Central memory CD8-positive, alpha-beta T cell (primary cell): ENCODE measurements around the gene SUPT20H.
A peak's percentile ranks its signal among the peaks of the same experiment; 100 is the strongest.

ENCODE experiments used
- ATAC-seq: fragments of 150-1000 bp; cut with Tn5 transposase; replicated peaks from 2 replicates; pipeline ENCODE4 v1.10.0; 2022; ENCODE audit warnings: mild to moderate bottlenecking, moderate FRiP score, moderate number of reproducible peaks; ENCODE audit not compliant: poor library complexity, severe bottlenecking; ENCODE audit errors: extremely low read depth
- DNase-seq, 2 donors: peaks; one replicate each; pipeline ENCODE4 v3.0.0; 2021; ENCODE audit warnings: low spot score in 2 of 2
- H3K27ac Mint-ChIP-seq: one replicate; pipeline ENCODE4 v1.8.0; 2022; ENCODE audit warnings: low read depth, mild to moderate bottlenecking, moderate library complexity, mixed read lengths
- H3K27me3 Mint-ChIP-seq: one replicate; pipeline ENCODE4 v1.8.0; 2022; ENCODE audit warnings: mixed read lengths
- H3K36me3 Mint-ChIP-seq: one replicate; pipeline ENCODE4 v1.8.0; 2022; ENCODE audit warnings: mild to moderate bottlenecking, moderate library complexity, mixed read lengths; ENCODE audit not compliant: insufficient read depth
- H3K4me1 Mint-ChIP-seq: one replicate; pipeline ENCODE4 v1.8.0; 2022; ENCODE audit warnings: mixed read lengths
- H3K4me3 Mint-ChIP-seq: one replicate; pipeline ENCODE4 v1.8.0; 2022; ENCODE audit warnings: mild to moderate bottlenecking, moderate library complexity, mixed read lengths
- H3K9me3 Mint-ChIP-seq: one replicate; pipeline ENCODE4 v1.8.0; 2022; ENCODE audit warnings: mixed read lengths

Gene SUPT20H

DNA sequence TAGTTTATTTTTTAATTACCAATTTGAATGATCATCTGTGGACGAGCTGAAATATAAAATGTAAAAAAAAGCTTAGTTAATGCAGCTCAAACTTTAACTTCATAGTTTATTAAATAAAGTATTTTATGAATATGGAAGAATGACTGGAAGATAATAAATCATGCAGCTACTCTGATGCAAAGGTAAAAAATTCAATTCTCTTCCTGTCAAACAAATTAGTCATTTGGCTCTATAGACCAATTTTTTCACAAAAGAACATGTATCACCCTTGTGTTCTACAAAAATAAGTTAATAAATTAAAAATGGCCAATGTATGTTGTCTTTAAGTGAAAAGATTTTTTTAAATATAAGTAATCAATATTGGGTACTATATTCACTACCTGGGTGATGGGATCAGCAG lies 32.7 kb downstream of the SUPT20H start:
- H3K4me1 Mint-ChIP-seq = peaks cover 10% of the 10 kb centered on the region
- no peak for DNase-seq
- H3K36me3 Mint-ChIP-seq = peaks cover 58% of the 10 kb centered on the region
- H3K4me3 Mint-ChIP-seq = no peak overlapping the region
- no peak for ATAC-seq
- no peaks in the 10 kb centered on the region for H3K27me3 Mint-ChIP-seq
- no peak overlapping the region for H3K27ac Mint-ChIP-seq
- H3K9me3 Mint-ChIP-seq = no peaks in the 10 kb centered on the region

DNA sequence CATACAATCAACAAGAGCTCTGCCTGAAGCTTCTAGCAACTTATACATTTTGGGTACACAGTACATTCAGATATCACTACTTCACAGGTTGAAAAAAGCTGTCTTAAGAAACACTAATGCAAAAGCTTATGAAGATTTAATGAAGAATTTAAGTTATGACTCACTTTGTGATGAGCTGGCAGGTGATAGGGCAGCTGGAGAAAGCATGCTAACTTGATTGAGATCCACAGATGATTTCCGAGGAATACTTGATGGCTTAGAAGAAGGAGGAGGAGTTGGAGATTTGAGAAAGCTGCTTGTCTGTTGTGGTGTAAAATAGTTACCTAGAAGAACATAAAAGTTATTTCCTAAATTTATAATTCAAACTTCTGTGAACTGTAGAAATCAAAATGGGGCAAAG lies 35.6 kb downstream of the SUPT20H start:
- Mint-ChIP-seq H3K9me3 (no peaks in the 10 kb centered on the region), H3K4me3 (no peak overlapping the region), H3K4me1 (peaks cover 10% of the 10 kb centered on the region), H3K27ac (no peak overlapping the region), H3K36me3 (peaks cover 49% of the 10 kb centered on the region), H3K27me3 (no peaks in the 10 kb centered on the region)
- no peak for ATAC-seq
- no peak for DNase-seq

DNA sequence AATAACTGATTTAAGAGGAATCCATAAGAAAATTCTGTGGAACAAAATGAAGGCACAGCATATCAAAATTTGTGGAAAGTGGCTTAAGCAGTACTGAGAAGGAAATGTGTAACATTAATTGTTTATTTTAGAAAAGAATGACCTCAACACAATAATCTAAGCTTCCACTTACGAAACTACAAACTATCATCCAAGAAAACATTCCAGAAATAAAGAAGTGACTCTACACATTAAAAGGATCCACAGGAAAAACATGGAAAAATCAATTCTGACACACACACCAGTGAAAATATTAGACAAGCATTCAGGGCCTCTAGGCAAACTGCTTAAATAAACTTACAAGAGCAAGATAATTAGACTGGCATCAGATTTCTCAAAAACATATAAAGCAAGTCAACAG lies 44.9 kb downstream of the SUPT20H start:
- Mint-ChIP-seq H3K9me3 (no peaks in the 10 kb centered on the region), H3K4me1 (peaks cover 13% of the 10 kb centered on the region), H3K4me3 (no peak overlapping the region), H3K36me3 (peaks cover 55% of the 10 kb centered on the region), H3K27ac (peak overlapping the region; percentile 39), H3K27me3 (no peaks in the 10 kb centered on the region)
- no peak for ATAC-seq
- no peak for DNase-seq

DNA sequence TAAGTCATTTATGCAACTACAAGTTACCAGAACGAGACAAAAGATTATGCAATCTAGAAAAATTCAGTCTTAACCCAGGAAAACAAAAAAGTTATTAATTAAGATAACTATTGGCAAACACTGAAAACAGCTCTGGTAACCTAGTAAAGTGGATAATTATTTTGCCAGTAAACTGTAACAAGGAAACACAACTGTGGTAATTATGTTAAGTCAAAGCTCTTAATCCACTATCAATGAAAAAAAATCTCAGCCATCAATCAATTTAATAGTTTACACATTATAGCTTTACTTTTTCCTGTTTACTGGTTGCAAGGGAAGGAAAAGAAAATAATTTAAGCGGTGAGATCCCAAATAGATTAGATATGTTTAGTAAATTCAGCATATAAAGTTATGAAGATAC lies 47.7 kb downstream of the SUPT20H start:
- H3K9me3 Mint-ChIP-seq = no peaks in the 10 kb centered on the region
- H3K36me3 Mint-ChIP-seq = peaks cover 64% of the 10 kb centered on the region
- H3K27ac Mint-ChIP-seq = no peak overlapping the region
- H3K4me1 Mint-ChIP-seq = peaks cover 17% of the 10 kb centered on the region
- DNase-seq = no peak
- H3K27me3 Mint-ChIP-seq = no peaks in the 10 kb centered on the region
- H3K4me3 Mint-ChIP-seq = no peak overlapping the region
- no peak for ATAC-seq

DNA sequence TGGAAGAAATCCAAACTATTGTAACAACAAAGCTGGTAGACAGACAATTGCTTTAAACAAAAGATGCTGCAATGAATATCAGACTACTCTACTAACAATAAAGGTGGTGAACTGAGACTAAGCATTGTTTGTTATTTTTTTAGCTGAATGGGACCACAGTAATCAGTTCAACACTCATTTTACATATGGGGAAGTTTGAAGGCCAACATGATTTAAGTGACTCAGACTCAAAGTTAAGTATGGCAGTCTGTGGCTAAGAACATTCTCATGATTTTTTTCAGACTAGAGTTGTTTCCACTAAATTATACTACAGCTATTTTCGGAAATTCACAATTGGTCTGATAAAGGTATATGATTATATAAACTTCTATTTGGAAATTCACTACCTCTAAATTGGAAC lies 48.5 kb downstream of the SUPT20H start:
- ATAC-seq (no peak), DNase-seq (no peak)
- H3K9me3 Mint-ChIP-seq = no peaks in the 10 kb centered on the region
- H3K27me3 Mint-ChIP-seq = no peaks in the 10 kb centered on the region
- H3K4me3 Mint-ChIP-seq = no peak overlapping the region
- peaks cover 61% of the 10 kb centered on the region for H3K36me3 Mint-ChIP-seq
- H3K4me1 Mint-ChIP-seq = peaks cover 17% of the 10 kb centered on the region
- H3K27ac Mint-ChIP-seq = no peak overlapping the region

DNA sequence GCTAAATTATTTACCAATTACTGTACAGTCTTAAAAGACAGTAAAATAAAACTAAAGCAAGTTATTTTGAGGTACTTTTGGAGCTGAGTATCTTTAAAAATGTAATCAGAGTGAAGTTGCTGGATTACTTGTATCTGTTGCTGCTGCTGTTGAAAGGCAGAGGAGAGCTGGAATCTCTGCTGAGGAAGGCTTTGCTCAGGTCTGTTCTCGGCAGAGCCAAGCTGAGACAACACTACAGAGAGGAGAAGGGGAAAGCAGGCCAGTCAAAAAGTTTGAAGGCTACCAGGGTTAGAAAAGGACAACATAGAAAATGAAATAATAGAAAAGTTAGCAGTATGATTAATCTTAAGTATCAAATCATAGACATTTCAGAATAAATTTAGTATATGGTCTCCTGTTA lies 49.1 kb downstream of the SUPT20H start:
- H3K27ac Mint-ChIP-seq = no peak overlapping the region
- peaks cover 61% of the 10 kb centered on the region for H3K36me3 Mint-ChIP-seq

DNA sequence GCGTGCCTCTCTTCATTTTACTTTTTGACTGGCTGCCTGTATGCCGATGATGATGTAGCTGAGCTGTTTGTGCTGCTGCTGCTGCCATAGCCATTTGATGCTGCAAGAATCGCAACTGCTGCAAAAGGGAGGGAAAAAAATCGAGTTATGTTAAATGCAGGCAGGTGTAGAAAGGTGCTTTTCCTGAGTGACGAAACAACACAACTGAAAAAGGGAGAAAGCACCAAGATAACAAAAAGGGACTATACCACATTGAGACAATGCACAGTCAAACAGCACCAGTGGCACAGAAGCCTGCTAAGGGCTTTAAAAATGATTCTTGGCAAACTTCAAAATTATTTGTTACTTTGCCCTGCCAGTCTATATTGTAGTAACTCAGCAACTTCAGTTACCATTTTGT lies 49.8 kb downstream of the SUPT20H start:
- ATAC-seq = no peak
- Mint-ChIP-seq H3K4me3 (no peak overlapping the region), H3K27me3 (no peaks in the 10 kb centered on the region), H3K27ac (no peak overlapping the region), H3K4me1 (peaks cover 14% of the 10 kb centered on the region), H3K36me3 (peaks cover 57% of the 10 kb centered on the region), H3K9me3 (no peaks in the 10 kb centered on the region)
- no peak for DNase-seq

More for the DNA sequence above, 49.1 kb downstream of the SUPT20H start:
- H3K4me3 Mint-ChIP-seq = no peak overlapping the region
- H3K4me1 Mint-ChIP-seq = peaks cover 17% of the 10 kb centered on the region
- H3K27me3 Mint-ChIP-seq = no peaks in the 10 kb centered on the region
- no peaks in the 10 kb centered on the region for H3K9me3 Mint-ChIP-seq
- DNase-seq (no peak), ATAC-seq (no peak)

DNA sequence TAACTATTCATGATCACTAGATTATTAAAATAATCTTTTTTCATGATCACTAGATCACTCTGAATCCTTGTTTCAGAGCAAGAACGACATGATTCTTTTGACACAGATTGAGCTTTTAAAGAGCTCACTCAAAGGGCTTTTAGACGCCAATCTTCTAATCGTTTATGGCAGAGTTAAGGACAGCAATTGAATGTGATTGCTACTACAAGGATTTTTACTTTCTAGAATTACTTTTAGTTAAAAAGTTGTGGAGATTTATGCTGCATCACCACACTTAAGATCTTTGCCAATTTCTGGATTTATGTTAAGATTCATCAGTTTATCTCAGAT lies 57.6 kb downstream of the SUPT20H start:
- Mint-ChIP-seq H3K36me3 (peaks cover 56% of the 10 kb centered on the region), H3K27me3 (no peaks in the 10 kb centered on the region), H3K4me1 (peaks cover 44% of the 10 kb centered on the region), H3K9me3 (no peaks in the 10 kb centered on the region), H3K4me3 (peak overlapping the region; percentile 99), H3K27ac (peak overlapping the region; percentile 100)
- DNase-seq (no peak), ATAC-seq (no peak)

DNA sequence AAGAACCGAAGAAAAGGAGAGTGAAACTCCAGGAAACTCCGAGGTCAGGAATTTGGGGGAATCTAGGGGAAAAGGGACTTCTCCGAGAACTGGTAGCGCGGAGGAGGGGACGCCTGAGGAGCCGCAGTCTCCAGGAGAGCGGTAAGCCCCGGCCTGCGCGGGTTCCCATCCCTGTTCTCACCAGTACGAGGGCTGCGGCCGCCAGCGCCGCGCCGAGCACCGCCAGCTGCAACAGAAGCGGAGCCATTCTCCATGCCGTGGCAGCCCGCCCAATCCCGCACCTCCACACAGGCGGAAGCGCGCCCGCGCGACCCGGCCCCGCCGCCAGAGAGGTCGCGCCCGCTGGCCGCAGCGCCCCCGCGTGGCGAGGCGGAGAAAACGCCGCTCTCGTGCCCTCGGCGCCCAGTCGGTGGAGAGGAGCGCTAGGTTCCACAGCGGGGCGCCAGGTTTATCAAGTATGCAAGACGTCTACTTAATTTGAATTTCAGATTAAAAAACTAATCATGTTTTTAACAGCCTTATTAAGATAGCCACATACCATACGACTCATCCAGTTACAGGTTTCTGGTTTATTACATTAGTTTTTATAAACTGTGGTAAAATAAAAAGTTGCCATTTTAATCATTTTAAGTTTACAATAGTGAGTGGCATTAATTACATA lies 60.3 kb downstream of the SUPT20H start, which contains the start of gene ALG5:
TSS of gene ALG5 (minus strand) at position 287 of the 661 bp plus-strand sequence. CDS start at position 247, 40 bp downstream.
- peaks cover 55% of the 10 kb centered on the region for H3K4me1 Mint-ChIP-seq
- H3K36me3 Mint-ChIP-seq = peaks cover 51% of the 10 kb centered on the region
- ATAC-seq (peak; percentile 55), DNase-seq (peak; percentile 90 to 92)
- H3K27ac Mint-ChIP-seq = peak within 1 kb of the TSS; percentile 100
- no peaks in the 10 kb centered on the region for H3K27me3 Mint-ChIP-seq
- H3K4me3 Mint-ChIP-seq = peak within 1 kb of the TSS; percentile 99
- H3K9me3 Mint-ChIP-seq = no peaks in the 10 kb centered on the region

DNA sequence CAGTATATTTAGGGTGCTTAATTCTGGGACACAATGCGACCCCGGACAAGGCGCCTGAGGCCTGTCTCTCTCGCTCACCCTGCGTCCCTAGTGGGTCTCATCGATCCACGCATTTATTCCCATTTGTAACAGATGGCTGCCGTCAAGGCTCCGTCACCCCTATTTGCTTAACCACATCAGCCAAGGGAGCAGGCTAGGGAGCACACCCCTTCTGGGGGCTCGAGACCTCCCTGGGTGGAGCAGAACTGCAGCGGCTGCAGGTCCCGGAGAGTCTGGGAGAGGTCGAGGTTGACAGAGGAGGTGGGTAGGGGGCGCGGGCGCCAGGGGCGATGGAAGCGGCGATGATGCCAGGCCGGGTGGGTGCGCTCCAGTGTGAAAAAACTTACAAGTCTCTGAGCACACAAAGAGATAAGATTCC lies 60.9 kb downstream of the SUPT20H start:
- Mint-ChIP-seq H3K9me3 (no peaks in the 10 kb centered on the region), H3K36me3 (peaks cover 55% of the 10 kb centered on the region), H3K27me3 (no peaks in the 10 kb centered on the region), H3K4me1 (peaks cover 55% of the 10 kb centered on the region), H3K27ac (peak overlapping the region; percentile 100), H3K4me3 (peak overlapping the region; percentile 99)
- ATAC-seq (no peak), DNase-seq (peak; percentile 14)

DNA sequence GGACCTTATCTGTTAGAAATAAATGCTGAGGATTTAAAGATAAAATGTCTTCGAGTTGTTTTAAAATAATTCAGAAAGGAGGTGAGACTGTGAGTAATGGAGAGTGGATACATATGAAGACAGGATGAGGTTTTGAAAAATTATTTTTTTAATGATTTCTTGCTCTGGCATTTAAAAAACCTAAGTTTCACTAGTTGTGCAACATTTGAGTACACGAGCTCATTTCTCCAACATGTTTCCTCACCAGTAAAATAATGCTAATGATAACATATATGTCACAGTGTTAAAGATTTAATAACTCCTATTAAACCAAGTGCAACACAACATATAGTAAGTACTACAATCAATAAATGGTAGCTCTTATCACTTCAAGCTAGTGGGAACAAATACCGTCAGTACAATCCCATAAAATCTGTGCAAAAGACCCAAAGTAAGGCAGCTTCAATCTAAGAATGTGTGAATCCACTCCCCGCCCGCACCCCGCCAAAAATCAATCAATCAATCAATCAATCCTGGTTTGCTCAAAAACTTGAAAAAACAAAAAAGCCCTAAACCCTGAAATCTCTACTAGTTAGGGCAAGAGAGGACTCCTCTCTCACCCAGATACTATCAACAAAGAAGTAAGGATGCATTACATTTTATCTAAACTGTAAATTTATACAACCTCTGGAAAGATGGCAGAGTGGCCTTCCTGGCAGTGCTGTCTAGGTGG lies 61.6 kb downstream of the SUPT20H start:
- H3K27me3 Mint-ChIP-seq = no peaks in the 10 kb centered on the region
- peak overlapping the region; percentile 99 for H3K4me3 Mint-ChIP-seq
- no peaks in the 10 kb centered on the region for H3K9me3 Mint-ChIP-seq
- peaks cover 55% of the 10 kb centered on the region for H3K4me1 Mint-ChIP-seq
- peak overlapping the region; percentile 100 for H3K27ac Mint-ChIP-seq
- no peak for ATAC-seq
- H3K36me3 Mint-ChIP-seq = peaks cover 54% of the 10 kb centered on the region
- no peak for DNase-seq

DNA sequence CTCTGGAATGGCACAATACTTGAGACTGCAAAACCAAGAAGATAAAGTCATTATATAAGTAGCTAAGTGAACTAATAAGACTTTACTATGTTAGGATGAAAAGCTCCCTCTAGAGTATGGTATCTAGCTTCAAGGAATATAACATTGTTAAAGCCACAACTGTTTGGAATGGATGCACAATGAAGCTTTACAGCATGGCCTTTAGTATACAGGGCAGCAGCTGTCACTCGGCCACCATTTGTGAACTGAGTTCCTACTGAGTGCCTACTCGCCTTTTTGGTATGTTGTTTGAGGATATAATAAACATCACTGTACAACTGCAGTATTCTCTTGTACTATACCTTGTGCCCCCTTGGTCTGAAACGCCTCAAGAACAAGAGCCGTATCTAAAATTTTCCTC lies 67.1 kb downstream of the SUPT20H start:
- Mint-ChIP-seq H3K36me3 (peaks cover 46% of the 10 kb centered on the region), H3K9me3 (no peaks in the 10 kb centered on the region), H3K27me3 (no peaks in the 10 kb centered on the region), H3K27ac (no peak overlapping the region), H3K4me1 (peaks cover 16% of the 10 kb centered on the region), H3K4me3 (no peak overlapping the region)
- ATAC-seq = no peak
- no peak for DNase-seq
